Mesendoderm (in vitro differentiated cells): Measurements from ENCODE around the gene MYLK4.

Experiments used
- DNase-seq: peaks from one replicate; pipeline ENCODE4 v3.0.0; 2013
- H2AK5ac ChIP-seq: 2 replicates; pipeline ENCODE4 v1.6.1; 2013; ENCODE audit warnings: low read length, inconsistent platforms
- H2BK120ac ChIP-seq: 2 replicates; pipeline ENCODE4 v1.6.1; 2013; ENCODE audit warnings: low read depth, mild to moderate bottlenecking, low read length, moderate library complexity, mixed read lengths
- H2BK15ac ChIP-seq: replicated peaks from 2 replicates; pipeline ENCODE4 v1.6.1; 2013; ENCODE audit warnings: low read depth, mild to moderate bottlenecking, moderate library complexity
- H2BK5ac ChIP-seq: 2 replicates; pipeline ENCODE4 v1.6.1; 2013; ENCODE audit warnings: low read length, inconsistent platforms
- H3K18ac ChIP-seq: 2 replicates; pipeline ENCODE4 v1.6.1; 2013; ENCODE audit warnings: mild to moderate bottlenecking, low read length, mixed read lengths
- H3K23ac ChIP-seq: one replicate; pipeline ENCODE4 v1.6.1; 2013; ENCODE audit warnings: low read length
- H3K27ac ChIP-seq: 2 replicates; pipeline ENCODE4 v1.5.1; 2013; ENCODE audit warnings: low read depth, mild to moderate bottlenecking, inconsistent platforms, low read length, moderate library complexity
- H3K27me3 ChIP-seq: 2 replicates; pipeline ENCODE4 v1.6.1; 2013; ENCODE audit warnings: low read length, control low read depth, mild to moderate bottlenecking, inconsistent platforms; ENCODE audit not compliant: insufficient read depth, poor library complexity
- H3K36me3 ChIP-seq: 2 replicates; pipeline ENCODE4 v1.6.1; 2013; ENCODE audit warnings: low read length, inconsistent platforms; ENCODE audit not compliant: control insufficient read depth, insufficient read depth
- H3K4ac ChIP-seq: one replicate; pipeline ENCODE4 v1.6.1; 2013; ENCODE audit warnings: low read depth, mild to moderate bottlenecking, low read length, moderate library complexity
- H3K4me1 ChIP-seq: 2 replicates; pipeline ENCODE4 v1.6.1; 2013; ENCODE audit warnings: low read depth, low read length, inconsistent platforms; ENCODE audit not compliant: control insufficient read depth
- H3K4me2 ChIP-seq: 2 replicates; pipeline ENCODE4 v1.6.1; 2013; ENCODE audit warnings: low read length
- H3K4me3 ChIP-seq: 2 replicates; pipeline ENCODE4 v1.5.1; 2013; ENCODE audit warnings: mild to moderate bottlenecking, low read length
- H3K56ac ChIP-seq: one replicate; pipeline ENCODE4 v1.6.1; 2013; ENCODE audit warnings: low read length
- H3K79me1 ChIP-seq: 2 replicates; pipeline ENCODE4 v1.6.1; 2013; ENCODE audit warnings: low read length, inconsistent platforms
- H3K79me2 ChIP-seq: 2 replicates; pipeline ENCODE4 v1.6.1; 2013; ENCODE audit warnings: mild to moderate bottlenecking, low read length; ENCODE audit not compliant: control insufficient read depth, insufficient read depth
- H3K9ac ChIP-seq: 2 replicates; pipeline ENCODE4 v1.6.1; 2013; ENCODE audit warnings: low read length, inconsistent platforms
- H4K5ac ChIP-seq: one replicate; pipeline ENCODE4 v1.6.1; 2013; ENCODE audit warnings: low read length
- H4K8ac ChIP-seq: one replicate; pipeline ENCODE4 v1.6.1; 2013; ENCODE audit warnings: low read depth, mild to moderate bottlenecking, control low read depth, low read length, moderate library complexity
- WGBS: extraction: QIAGEN DNeasy Blood & Tissue Kit; methylation state at CpG from one replicate; pipeline ENCODE4 v1.1.7; 2013; ENCODE audit warnings: low lambda C conversion rate, missing lambda C conversion rate; ENCODE audit not compliant: insufficient coverage; ENCODE audit errors: extremely low coverage; 5-methylcytosine and 5-hydroxymethylcytosine counted together

Gene MYLK4

GRCh38 chr6:2729921-2730320 lies 20.8 kb downstream of the MYLK4 start:
- no peaks in the 10 kb centered on the region for H3K79me1 ChIP-seq
- H3K18ac ChIP-seq: no peak overlapping the region
- H2BK120ac ChIP-seq: no peak overlapping the region
- no peak overlapping the region for H3K9ac ChIP-seq
- peaks cover 3% of the 10 kb centered on the region for H3K4me1 ChIP-seq
- H2AK5ac ChIP-seq: no peak overlapping the region
- H3K4me2 ChIP-seq: no peak overlapping the region
- no peak overlapping the region for H4K5ac ChIP-seq
- no peaks in the 10 kb centered on the region for H3K27me3 ChIP-seq
- H3K27ac ChIP-seq: no peak overlapping the region
- no peak overlapping the region for H3K23ac ChIP-seq
- H3K36me3 ChIP-seq: no peaks in the 10 kb centered on the region
- DNase-seq: no peak
- no peak overlapping the region for H2BK15ac ChIP-seq
- no peaks in the 10 kb centered on the region for H3K79me2 ChIP-seq
- H3K4me3 ChIP-seq: no peak overlapping the region
- no CpG with 5 or more reads among the region's 10 CpGs for WGBS
- H3K56ac ChIP-seq: no peak overlapping the region
- H3K4ac ChIP-seq: no peak overlapping the region
- H2BK5ac ChIP-seq: no peak overlapping the region
- no peak overlapping the region for H4K8ac ChIP-seq

- no peak overlapping the region for H3K27ac ChIP-seq
- DNase-seq: peak; percentile 57
- WGBS: no CpG with 5 or more reads among the region's 8 CpGs
Measured at GRCh38 chr6:2725999-2726567, 24.6 kb downstream of the MYLK4 start.

GRCh38 chr6:2725364-2725988 lies 25.2 kb downstream of the MYLK4 start:
- no peak overlapping the region for H4K5ac ChIP-seq
- no peak overlapping the region for H3K9ac ChIP-seq
- H2BK120ac ChIP-seq: no peak overlapping the region
- H3K79me1 ChIP-seq: no peaks in the 10 kb centered on the region
- H2AK5ac ChIP-seq: no peak overlapping the region
- H3K23ac ChIP-seq: no peak overlapping the region
- no peak overlapping the region for H2BK15ac ChIP-seq
- H3K4me3 ChIP-seq: no peak overlapping the region
- no peaks in the 10 kb centered on the region for H3K79me2 ChIP-seq
- H3K27me3 ChIP-seq: no peaks in the 10 kb centered on the region
- H3K56ac ChIP-seq: no peak overlapping the region
- no peak overlapping the region for H2BK5ac ChIP-seq
- H4K8ac ChIP-seq: no peak overlapping the region
- no peak overlapping the region for H3K4me2 ChIP-seq
- no CpG with 5 or more reads among the region's 8 CpGs for WGBS
- no peaks in the 10 kb centered on the region for H3K36me3 ChIP-seq
- no peak overlapping the region for H3K18ac ChIP-seq
- H3K4ac ChIP-seq: peak overlapping the region; percentile 46
- H3K4me1 ChIP-seq: no peaks in the 10 kb centered on the region
- no peak for DNase-seq
- no peak overlapping the region for H3K27ac ChIP-seq

More at GRCh38 chr6:2725999-2726567, 24.6 kb downstream of the MYLK4 start:
- Histone ChIP-seq H2BK15ac (no peak overlapping the region), H3K4me3 (no peak overlapping the region), H3K79me1 (no peaks in the 10 kb centered on the region), H2BK120ac (no peak overlapping the region), H3K27me3 (no peaks in the 10 kb centered on the region), H4K8ac (no peak overlapping the region), H3K36me3 (no peaks in the 10 kb centered on the region), H3K56ac (no peak overlapping the region), H2AK5ac (no peak overlapping the region), H3K18ac (no peak overlapping the region), H4K5ac (no peak overlapping the region), H3K23ac (no peak overlapping the region), H3K4me1 (no peaks in the 10 kb centered on the region), H3K4ac (peak overlapping the region; percentile 46), H3K79me2 (no peaks in the 10 kb centered on the region), H3K9ac (no peak overlapping the region), H3K4me2 (no peak overlapping the region), H2BK5ac (no peak overlapping the region)

GRCh38 chr6:2721219-2721618 lies 29.5 kb downstream of the MYLK4 start:
- no peaks in the 10 kb centered on the region for H3K36me3 ChIP-seq
- H3K56ac ChIP-seq: no peak overlapping the region
- no peak overlapping the region for H3K9ac ChIP-seq
- no peak overlapping the region for H3K27ac ChIP-seq
- H3K79me2 ChIP-seq: no peaks in the 10 kb centered on the region
- no peak overlapping the region for H2BK15ac ChIP-seq
- H2BK120ac ChIP-seq: no peak overlapping the region
- H3K23ac ChIP-seq: no peak overlapping the region
- H3K4me3 ChIP-seq: no peak overlapping the region
- H2AK5ac ChIP-seq: no peak overlapping the region
- no peaks in the 10 kb centered on the region for H3K27me3 ChIP-seq
- no CpG with 5 or more reads among the region's 3 CpGs for WGBS
- H3K18ac ChIP-seq: no peak overlapping the region
- H3K4ac ChIP-seq: no peak overlapping the region
- no peaks in the 10 kb centered on the region for H3K79me1 ChIP-seq
- DNase-seq: no peak
- no peaks in the 10 kb centered on the region for H3K4me1 ChIP-seq
- H2BK5ac ChIP-seq: no peak overlapping the region
- no peak overlapping the region for H4K8ac ChIP-seq
- H3K4me2 ChIP-seq: no peak overlapping the region
- no peak overlapping the region for H4K5ac ChIP-seq

GRCh38 chr6:2719093-2719455 lies 31.6 kb downstream of the MYLK4 start:
- WGBS: no CpG with 5 or more reads among the region's 2 CpGs
- H3K23ac ChIP-seq: no peak overlapping the region
- no peak overlapping the region for H3K4me2 ChIP-seq
- no peaks in the 10 kb centered on the region for H3K27me3 ChIP-seq
- no peak overlapping the region for H4K8ac ChIP-seq
- H3K79me2 ChIP-seq: no peaks in the 10 kb centered on the region
- DNase-seq: no peak
- no peaks in the 10 kb centered on the region for H3K4me1 ChIP-seq
- H2BK5ac ChIP-seq: no peak overlapping the region
- no peak overlapping the region for H2BK120ac ChIP-seq
- no peak overlapping the region for H2AK5ac ChIP-seq
- H3K56ac ChIP-seq: no peak overlapping the region
- H3K79me1 ChIP-seq: no peaks in the 10 kb centered on the region
- no peak overlapping the region for H3K4me3 ChIP-seq
- no peak overlapping the region for H3K18ac ChIP-seq
- no peak overlapping the region for H3K4ac ChIP-seq
- H3K27ac ChIP-seq: no peak overlapping the region
- H2BK15ac ChIP-seq: no peak overlapping the region
- H3K36me3 ChIP-seq: no peaks in the 10 kb centered on the region
- no peak overlapping the region for H3K9ac ChIP-seq
- no peak overlapping the region for H4K5ac ChIP-seq
